Measurements from ENCODE around the gene WDR27.

Gene WDR27

DNA sequence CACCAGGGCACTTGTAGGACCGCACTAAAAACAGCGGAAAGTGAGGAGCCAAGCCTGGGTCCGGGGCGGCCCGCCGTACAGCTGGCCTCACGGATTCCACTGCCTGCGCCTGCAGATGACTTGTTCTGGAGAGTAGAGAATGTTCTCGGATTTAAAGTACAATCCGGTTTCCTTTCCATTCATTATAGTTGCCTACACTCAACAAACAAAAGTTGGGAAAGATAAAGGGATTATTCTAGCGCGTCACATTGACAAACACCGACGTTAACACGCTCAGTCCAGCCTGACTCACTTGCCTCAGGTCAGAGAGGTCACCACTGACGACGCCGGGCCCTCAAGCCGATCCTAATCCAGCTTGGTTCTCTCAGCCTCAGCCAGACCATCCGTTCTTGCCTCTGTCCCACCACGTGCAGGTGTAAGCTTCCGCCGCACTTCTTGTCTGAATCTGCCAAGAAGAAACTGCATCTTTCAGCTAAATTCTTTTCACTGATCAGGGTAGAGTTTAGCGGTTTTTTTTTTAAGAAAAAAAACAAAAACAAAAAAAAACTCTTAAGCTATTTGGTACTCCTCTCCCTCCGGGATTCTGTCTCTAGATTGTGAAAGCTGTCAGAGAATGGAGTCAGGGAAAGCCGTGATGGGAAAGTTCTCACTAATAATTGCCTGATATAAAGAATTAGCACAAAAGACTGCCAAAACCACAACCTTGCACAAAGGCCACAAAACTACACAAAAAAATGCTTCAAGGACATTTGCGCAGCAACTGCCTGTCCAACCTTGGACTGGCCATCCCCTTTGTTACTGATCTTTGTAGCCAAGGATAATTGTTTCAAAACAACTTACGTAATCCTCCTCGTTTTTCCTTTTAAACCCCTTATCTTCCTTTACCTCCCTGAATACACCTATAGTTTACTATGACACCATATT, 23.6 kb upstream of the WDR27 start:
- Histone ChIP-seq H3K36me3 (ENCODE audit: control insufficient read depth in 5 of 5, insufficient read depth in 5 of 5, low read length in 5 of 5) (no peaks in the 10 kb centered on the region), H3K27me3 (ENCODE audit: control insufficient read depth in 5 of 5, insufficient read depth in 4 of 5, low read length in 5 of 5) (no peaks in the 10 kb centered on the region), H3K9ac (ENCODE audit: low read length in 5 of 5) (peak overlapping the region in 4 of 5 donors; percentile 63 to 79 (median 73)), H3K4me1 (ENCODE audit: control insufficient read depth in 5 of 5, insufficient read depth in 5 of 5, low read length in 5 of 5) (peaks cover 2 to 26% (median 23%) of the 10 kb centered on the region in 5 donors), H3K4me3 (ENCODE audit: low read depth in 1 of 5, low read length in 5 of 5) (peak overlapping the region; percentile 64 to 82 (median 71)), H3K27ac (ENCODE audit: low read depth, low read length) (peak overlapping the region; percentile 87), H3K9me3 (ENCODE audit: control insufficient read depth in 5 of 5, low read length in 5 of 5) (no peaks in the 10 kb centered on the region)

GRCh38 chr6:169724494-169725124, 22.8 kb upstream of the WDR27 start, which contains the start of gene PHF10:
TSS of gene PHF10 (minus strand) at chr6:169724500. CDS start at chr6:169723931, 569 bp downstream.
- Histone ChIP-seq H3K9ac (ENCODE audit: low read length in 5 of 5) (peak within 1 kb of the TSS; percentile 76 to 85 (median 79)), H3K4me3 (ENCODE audit: low read depth in 1 of 5, low read length in 5 of 5) (peak within 1 kb of the TSS; percentile 75 to 91 (median 85)), H3K27me3 (ENCODE audit: control insufficient read depth in 5 of 5, insufficient read depth in 4 of 5, low read length in 5 of 5) (no peaks in the 10 kb centered on the region), H3K4me1 (ENCODE audit: control insufficient read depth in 5 of 5, insufficient read depth in 5 of 5, low read length in 5 of 5) (peaks cover 2 to 26% (median 23%) of the 10 kb centered on the region in 5 donors), H3K27ac (ENCODE audit: low read depth, low read length) (peak within 1 kb of the TSS; percentile 87), H3K36me3 (ENCODE audit: control insufficient read depth in 5 of 5, insufficient read depth in 5 of 5, low read length in 5 of 5) (no peaks in the 10 kb centered on the region), H3K9me3 (ENCODE audit: control insufficient read depth in 5 of 5, low read length in 5 of 5) (no peaks in the 10 kb centered on the region)

DNA sequence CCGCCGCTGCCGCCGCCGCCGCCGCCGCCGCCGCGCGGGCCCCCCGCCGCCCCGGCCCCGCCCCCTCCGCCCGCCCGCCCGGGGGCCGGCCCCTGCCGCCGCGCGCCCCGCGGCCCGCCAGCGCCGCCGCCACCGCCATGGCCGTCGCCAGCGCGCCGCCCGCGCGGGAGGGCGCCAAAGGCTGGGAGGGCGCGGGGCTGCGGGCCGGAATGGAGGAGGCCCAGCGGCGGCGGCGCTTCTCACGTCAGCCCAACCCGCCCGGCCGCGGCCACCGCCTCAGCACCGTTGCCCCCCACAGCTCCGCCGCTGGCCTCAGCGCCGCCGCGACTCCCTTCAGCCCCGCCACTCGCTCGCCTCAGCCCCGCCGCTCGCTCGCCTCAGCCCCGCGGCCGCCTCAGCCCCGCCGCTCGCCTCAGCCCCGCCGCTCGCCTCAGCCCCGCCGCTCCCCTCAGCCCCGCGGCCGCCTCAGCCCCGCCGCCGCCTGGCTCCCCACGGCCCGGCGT, 22.2 kb upstream of the WDR27 start:
- no peaks in the 10 kb centered on the region for H3K27me3 ChIP-seq (ENCODE audit: control insufficient read depth in 5 of 5, insufficient read depth in 4 of 5, low read length in 5 of 5)
- H3K9ac ChIP-seq (ENCODE audit: low read length in 5 of 5) = no peak overlapping the region

GRCh38 chr6:169723200-169723909, 21.5 kb upstream of the WDR27 start:
- H3K9me3 ChIP-seq (ENCODE audit: control insufficient read depth in 5 of 5, low read length in 5 of 5) = no peaks in the 10 kb centered on the region
- no peaks in the 10 kb centered on the region for H3K36me3 ChIP-seq (ENCODE audit: control insufficient read depth in 5 of 5, insufficient read depth in 5 of 5, low read length in 5 of 5)
- peak overlapping the region; percentile 84 for H3K27ac ChIP-seq (ENCODE audit: low read depth, low read length)
- H3K27me3 ChIP-seq (ENCODE audit: control insufficient read depth in 5 of 5, insufficient read depth in 4 of 5, low read length in 5 of 5) = no peaks in the 10 kb centered on the region
- peak overlapping the region; percentile 74 to 91 (median 85) for H3K4me3 ChIP-seq (ENCODE audit: low read depth in 1 of 5, low read length in 5 of 5)
- H3K9ac ChIP-seq (ENCODE audit: low read length in 5 of 5) = peak overlapping the region; percentile 76 to 85 (median 79)
- peaks cover 2 to 26% (median 23%) of the 10 kb centered on the region in 5 donors for H3K4me1 ChIP-seq (ENCODE audit: control insufficient read depth in 5 of 5, insufficient read depth in 5 of 5, low read length in 5 of 5)

More for the DNA sequence above, 22.2 kb upstream of the WDR27 start:
- no peaks in the 10 kb centered on the region for H3K9me3 ChIP-seq (ENCODE audit: control insufficient read depth in 5 of 5, low read length in 5 of 5)
- peaks cover 2 to 26% (median 23%) of the 10 kb centered on the region in 5 donors for H3K4me1 ChIP-seq (ENCODE audit: control insufficient read depth in 5 of 5, insufficient read depth in 5 of 5, low read length in 5 of 5)
- H3K27ac ChIP-seq (ENCODE audit: low read depth, low read length) = no peak overlapping the region
- no peaks in the 10 kb centered on the region for H3K36me3 ChIP-seq (ENCODE audit: control insufficient read depth in 5 of 5, insufficient read depth in 5 of 5, low read length in 5 of 5)
- H3K4me3 ChIP-seq (ENCODE audit: low read depth in 1 of 5, low read length in 5 of 5) = peak overlapping the region in 3 of 5 donors; percentile 56 to 66 (median 56)

- peak overlapping the region; percentile 76 to 85 (median 79) for H3K9ac ChIP-seq (ENCODE audit: low read length in 5 of 5)
- no peaks in the 10 kb centered on the region for H3K36me3 ChIP-seq (ENCODE audit: control insufficient read depth in 5 of 5, insufficient read depth in 5 of 5, low read length in 5 of 5)
- peak overlapping the region; percentile 74 to 91 (median 85) for H3K4me3 ChIP-seq (ENCODE audit: low read depth in 1 of 5, low read length in 5 of 5)
- peaks cover 2 to 26% (median 23%) of the 10 kb centered on the region in 5 donors for H3K4me1 ChIP-seq (ENCODE audit: control insufficient read depth in 5 of 5, insufficient read depth in 5 of 5, low read length in 5 of 5)
- H3K27me3 ChIP-seq (ENCODE audit: control insufficient read depth in 5 of 5, insufficient read depth in 4 of 5, low read length in 5 of 5) = no peaks in the 10 kb centered on the region
- no peaks in the 10 kb centered on the region for H3K9me3 ChIP-seq (ENCODE audit: control insufficient read depth in 5 of 5, low read length in 5 of 5)
- peak overlapping the region; percentile 84 for H3K27ac ChIP-seq (ENCODE audit: low read depth, low read length)
Measured at GRCh38 chr6:169722362-169723199, 20.8 kb upstream of the WDR27 start.

DNA sequence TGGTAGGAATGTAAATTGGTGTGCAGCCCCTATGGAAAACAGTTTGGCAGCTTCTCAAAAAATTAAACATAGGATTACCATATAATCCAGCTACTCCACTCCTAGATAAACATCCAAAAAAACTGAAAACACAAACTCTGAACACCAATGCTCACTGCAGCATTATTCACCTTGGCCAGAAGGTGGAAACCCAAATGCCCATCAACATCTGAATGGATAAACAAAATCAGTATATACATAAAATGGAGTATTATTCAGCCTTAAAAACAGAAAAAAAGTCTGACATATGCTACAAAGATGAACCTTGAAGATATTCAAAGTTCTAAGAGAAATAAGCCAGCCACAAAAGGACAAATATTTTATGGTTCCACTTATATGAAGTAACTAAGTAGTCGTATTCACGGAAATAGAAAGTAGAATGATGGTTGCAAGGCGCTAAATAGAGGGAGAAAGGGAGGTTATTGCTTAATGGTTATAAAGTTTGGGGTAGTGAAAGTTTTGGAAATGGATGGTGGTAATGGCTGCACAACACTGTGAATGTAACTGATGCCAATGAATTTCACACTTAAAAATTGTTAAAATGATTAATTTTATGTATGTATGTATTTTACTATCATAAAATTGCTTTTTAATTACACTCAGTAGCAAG, 18.5 kb upstream of the WDR27 start:
- H3K27me3 ChIP-seq (ENCODE audit: control insufficient read depth in 5 of 5, insufficient read depth in 4 of 5, low read length in 5 of 5) = no peaks in the 10 kb centered on the region
- H3K4me3 ChIP-seq (ENCODE audit: low read depth in 1 of 5, low read length in 5 of 5) = no peak overlapping the region
- H3K9ac ChIP-seq (ENCODE audit: low read length in 5 of 5) = no peak overlapping the region
- H3K4me1 ChIP-seq (ENCODE audit: control insufficient read depth in 5 of 5, insufficient read depth in 5 of 5, low read length in 5 of 5) = peaks cover 2 to 24% (median 21%) of the 10 kb centered on the region in 5 donors
- no peaks in the 10 kb centered on the region for H3K9me3 ChIP-seq (ENCODE audit: control insufficient read depth in 5 of 5, low read length in 5 of 5)
- no peak overlapping the region for H3K27ac ChIP-seq (ENCODE audit: low read depth, low read length)
- peaks cover 8 to 17% (median 11%) of the 10 kb centered on the region in 5 donors for H3K36me3 ChIP-seq (ENCODE audit: control insufficient read depth in 5 of 5, insufficient read depth in 5 of 5, low read length in 5 of 5)

DNA sequence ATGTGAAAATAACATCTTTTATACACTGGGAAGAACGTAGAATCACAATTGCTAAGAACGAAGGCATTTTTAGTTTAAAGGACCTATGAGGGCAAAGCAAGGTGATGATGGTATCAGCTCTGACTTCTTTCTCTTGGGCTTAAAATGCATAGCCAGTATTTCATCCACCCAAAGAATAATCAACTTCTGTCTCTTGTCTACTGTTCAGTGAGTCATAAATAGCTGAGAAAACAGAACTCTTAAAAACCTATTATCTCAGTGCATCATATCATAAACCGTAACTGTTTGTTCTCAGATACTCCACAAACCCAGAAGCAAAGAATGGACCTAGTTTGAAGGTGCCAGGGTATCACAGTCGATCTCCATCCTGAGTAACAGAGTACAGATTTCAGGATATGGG, 17.3 kb upstream of the WDR27 start:
- Histone ChIP-seq H3K27ac (ENCODE audit: low read depth, low read length) (no peak overlapping the region), H3K9ac (ENCODE audit: low read length in 5 of 5) (no peak overlapping the region), H3K4me3 (ENCODE audit: low read depth in 1 of 5, low read length in 5 of 5) (no peak overlapping the region), H3K4me1 (ENCODE audit: control insufficient read depth in 5 of 5, insufficient read depth in 5 of 5, low read length in 5 of 5) (peaks cover 2 to 17% (median 15%) of the 10 kb centered on the region in 5 donors), H3K9me3 (ENCODE audit: control insufficient read depth in 5 of 5, low read length in 5 of 5) (no peaks in the 10 kb centered on the region), H3K36me3 (ENCODE audit: control insufficient read depth in 5 of 5, insufficient read depth in 5 of 5, low read length in 5 of 5) (peaks cover 13 to 26% (median 21%) of the 10 kb centered on the region in 5 donors), H3K27me3 (ENCODE audit: control insufficient read depth in 5 of 5, insufficient read depth in 4 of 5, low read length in 5 of 5) (no peaks in the 10 kb centered on the region)

DNA sequence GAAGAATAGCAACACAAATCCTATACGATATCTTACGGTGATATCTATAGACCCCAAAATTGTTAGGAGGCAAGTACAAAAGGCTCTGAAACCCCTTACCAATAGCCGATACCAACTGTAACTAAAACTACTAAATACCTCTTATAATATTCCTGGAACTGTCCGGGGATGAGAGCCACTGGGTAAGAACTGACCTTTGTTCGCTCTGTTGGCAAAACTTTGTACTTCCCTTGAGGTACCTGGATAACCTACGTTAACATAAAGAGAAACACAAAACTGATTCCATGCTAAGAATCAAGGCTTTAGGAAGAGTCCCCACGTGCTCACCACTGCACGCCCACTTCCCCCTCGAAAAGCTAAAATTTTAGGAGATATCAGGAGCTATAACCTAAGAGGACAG, 12.8 kb upstream of the WDR27 start:
- Histone ChIP-seq H3K27ac (ENCODE audit: low read depth, low read length) (no peak overlapping the region), H3K36me3 (ENCODE audit: control insufficient read depth in 5 of 5, insufficient read depth in 5 of 5, low read length in 5 of 5) (peaks cover 31 to 53% (median 45%) of the 10 kb centered on the region in 5 donors), H3K27me3 (ENCODE audit: control insufficient read depth in 5 of 5, insufficient read depth in 4 of 5, low read length in 5 of 5) (no peaks in the 10 kb centered on the region), H3K9ac (ENCODE audit: low read length in 5 of 5) (no peak overlapping the region), H3K9me3 (ENCODE audit: control insufficient read depth in 5 of 5, low read length in 5 of 5) (no peaks in the 10 kb centered on the region), H3K4me3 (ENCODE audit: low read depth in 1 of 5, low read length in 5 of 5) (no peak overlapping the region), H3K4me1 (ENCODE audit: control insufficient read depth in 5 of 5, insufficient read depth in 5 of 5, low read length in 5 of 5) (no peaks in the 10 kb centered on the region)

Data from subcutaneous abdominal adipose tissue (tissue), 5 donors.